ENCODE measurements around the gene CCDC141. TPM values are rescaled to one million over a fixed set of nuclear protein-coding genes. Genes with fewer than 3 reads are reported as not detected.

CCDC141 gene
- total RNA-seq, 1 experiment from 2014 or later, result 0.30 TPM

DNA sequence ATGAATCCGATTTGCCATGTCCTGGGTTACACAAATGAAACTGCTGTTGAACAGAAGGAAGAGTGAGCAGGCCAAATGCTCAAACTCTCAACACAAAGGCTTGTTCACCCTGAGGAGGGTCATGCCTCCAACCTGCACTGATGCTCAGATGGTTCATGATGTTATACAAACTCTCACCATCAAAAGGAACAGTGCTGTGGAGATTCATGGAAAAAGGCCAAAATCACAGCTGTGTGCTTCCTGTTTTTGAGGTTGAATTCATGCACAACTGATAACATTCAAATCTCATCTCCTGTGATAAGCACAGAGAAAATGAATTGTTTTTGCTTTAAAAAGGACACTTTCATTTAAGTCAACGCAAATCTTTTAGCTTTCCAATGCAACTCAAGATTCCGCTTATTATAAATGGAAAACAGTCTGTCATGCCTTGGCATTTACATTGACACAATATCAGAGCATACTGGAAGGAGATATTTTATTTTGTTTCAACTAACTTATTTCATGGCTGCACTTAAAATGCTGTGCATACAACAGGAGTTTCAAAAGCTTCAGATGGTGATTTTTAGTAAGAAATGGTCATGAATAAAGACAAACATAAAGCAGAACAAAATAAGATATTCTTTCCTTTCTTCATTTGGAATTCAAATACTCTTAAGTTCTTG, 220.5 kb downstream of the CCDC141 start:
- intact Hi-C loops (cut with micrococcal nuclease), result no loop called here
- no peak overlapping the region for H3K27ac ChIP-seq (ENCODE audit: low read depth, low read length)
- H3K4me3 ChIP-seq (replicated peaks in 1 of 2; ENCODE audit: low read depth in 1 of 2, low read length in 2 of 2), result no peak overlapping the region
- no peaks in the 10 kb centered on the region for H3K9me3 ChIP-seq (ENCODE audit: control insufficient read depth in 1 of 2, insufficient read depth in 1 of 2, low read depth in 1 of 2, low read length in 2 of 2)
- ATAC-seq, result no peak
- no peak overlapping the region for H3K4me2 ChIP-seq (ENCODE audit: low read length)
- no TSS peak for BruUV-seq (replicated peaks)
- no peak overlapping the region for H2AFZ ChIP-seq (ENCODE audit: low read depth, low read length, poor library complexity, severe bottlenecking)
- H3K79me2 ChIP-seq (ENCODE audit: insufficient read depth, low read length), result no peaks in the 10 kb centered on the region
- no peak overlapping the region for H3K9ac ChIP-seq (ENCODE audit: low read length)
- CTCF ChIA-PET, result no interaction called here
- H3K9me2 ChIP-seq (ENCODE audit: insufficient read depth), result no peaks in the 10 kb centered on the region
- DNase-seq (ENCODE audit: low read depth, low spot score), result no peak
- no peaks in the 10 kb centered on the region for H3K4me1 ChIP-seq (ENCODE audit: control insufficient read depth in 1 of 2, insufficient read depth in 2 of 2, low read length in 2 of 2)
- H3K27me3 ChIP-seq (ENCODE audit: insufficient read depth, low read length), result no peaks in the 10 kb centered on the region
- TF ChIP-seq EZH2 (IDR thresholded peaks at IDR 0.05) (no peak), FOSL1 (IDR thresholded peaks at IDR 0.05; ENCODE audit: low read depth) (no peak), ZFX (IDR thresholded peaks at IDR 0.05) (no peak)
- RAD21 ChIA-PET (ENCODE audit: low non-redundant PET in 1 of 2, low total read pairs in 2 of 2, uncharacterized antibody in 2 of 2, unreplicated experiment in 2 of 2), result no interaction called here
- POLR2A ChIA-PET, result no interaction called here
- no peaks in the 10 kb centered on the region for H4K20me1 ChIP-seq (ENCODE audit: insufficient read depth)
- no peaks in the 10 kb centered on the region for H3K36me3 ChIP-seq (ENCODE audit: control insufficient read depth in 1 of 2, insufficient read depth in 2 of 2, low read length in 2 of 2)

DNA sequence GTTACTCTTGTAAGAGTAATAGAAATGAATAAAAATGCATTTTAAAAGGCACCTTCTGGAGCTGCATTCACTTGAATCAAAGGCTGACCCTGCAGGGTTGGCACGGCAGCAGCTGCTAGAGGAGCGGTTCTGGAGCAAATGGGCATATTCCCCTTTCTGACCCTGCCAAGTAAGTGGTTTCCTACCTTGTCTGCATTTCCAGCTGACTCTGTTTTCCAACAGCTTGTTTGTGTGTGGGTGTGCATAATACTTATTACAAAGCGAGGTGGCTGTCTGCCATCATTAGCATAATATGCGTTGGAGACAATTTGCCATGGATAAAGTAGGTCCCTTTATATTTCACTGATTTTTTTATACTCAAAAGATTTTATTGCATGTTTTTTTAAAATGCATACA, 221.5 kb downstream of the CCDC141 start:
- no peaks in the 10 kb centered on the region for H3K36me3 ChIP-seq (ENCODE audit: control insufficient read depth in 1 of 2, insufficient read depth in 2 of 2, low read length in 2 of 2)
- no TSS peak for BruUV-seq (replicated peaks)
- no peak overlapping the region for H3K27ac ChIP-seq (ENCODE audit: low read depth, low read length)
- no peaks in the 10 kb centered on the region for H3K27me3 ChIP-seq (ENCODE audit: insufficient read depth, low read length)
- H3K4me1 ChIP-seq (ENCODE audit: control insufficient read depth in 1 of 2, insufficient read depth in 2 of 2, low read length in 2 of 2), result no peaks in the 10 kb centered on the region
- H3K9me3 ChIP-seq (ENCODE audit: control insufficient read depth in 1 of 2, insufficient read depth in 1 of 2, low read depth in 1 of 2, low read length in 2 of 2), result no peaks in the 10 kb centered on the region
- no peak overlapping the region for H3K4me3 ChIP-seq (replicated peaks in 1 of 2; ENCODE audit: low read depth in 1 of 2, low read length in 2 of 2)
- ATAC-seq (no peak), DNase-seq (ENCODE audit: low read depth, low spot score) (no peak)
- no peak overlapping the region for H2AFZ ChIP-seq (ENCODE audit: low read depth, low read length, poor library complexity, severe bottlenecking)
- intact Hi-C loops (cut with micrococcal nuclease), result no loop called here
- H3K79me2 ChIP-seq (ENCODE audit: insufficient read depth, low read length), result no peaks in the 10 kb centered on the region
- no peak overlapping the region for H3K9ac ChIP-seq (ENCODE audit: low read length)
- ChIA-PET RAD21 (ENCODE audit: low non-redundant PET in 1 of 2, low total read pairs in 2 of 2, uncharacterized antibody in 2 of 2, unreplicated experiment in 2 of 2) (no interaction called here), POLR2A (no interaction called here), CTCF (no interaction called here)
- H3K9me2 ChIP-seq (ENCODE audit: insufficient read depth), result no peaks in the 10 kb centered on the region
- H4K20me1 ChIP-seq (ENCODE audit: insufficient read depth), result no peaks in the 10 kb centered on the region
- no peak overlapping the region for H3K4me2 ChIP-seq (ENCODE audit: low read length)
- no peak for TF ChIP-seq EGR1 (IDR thresholded peaks at IDR 0.05; ENCODE audit: low read depth)
- TF ChIP-seq, protein P1, sequence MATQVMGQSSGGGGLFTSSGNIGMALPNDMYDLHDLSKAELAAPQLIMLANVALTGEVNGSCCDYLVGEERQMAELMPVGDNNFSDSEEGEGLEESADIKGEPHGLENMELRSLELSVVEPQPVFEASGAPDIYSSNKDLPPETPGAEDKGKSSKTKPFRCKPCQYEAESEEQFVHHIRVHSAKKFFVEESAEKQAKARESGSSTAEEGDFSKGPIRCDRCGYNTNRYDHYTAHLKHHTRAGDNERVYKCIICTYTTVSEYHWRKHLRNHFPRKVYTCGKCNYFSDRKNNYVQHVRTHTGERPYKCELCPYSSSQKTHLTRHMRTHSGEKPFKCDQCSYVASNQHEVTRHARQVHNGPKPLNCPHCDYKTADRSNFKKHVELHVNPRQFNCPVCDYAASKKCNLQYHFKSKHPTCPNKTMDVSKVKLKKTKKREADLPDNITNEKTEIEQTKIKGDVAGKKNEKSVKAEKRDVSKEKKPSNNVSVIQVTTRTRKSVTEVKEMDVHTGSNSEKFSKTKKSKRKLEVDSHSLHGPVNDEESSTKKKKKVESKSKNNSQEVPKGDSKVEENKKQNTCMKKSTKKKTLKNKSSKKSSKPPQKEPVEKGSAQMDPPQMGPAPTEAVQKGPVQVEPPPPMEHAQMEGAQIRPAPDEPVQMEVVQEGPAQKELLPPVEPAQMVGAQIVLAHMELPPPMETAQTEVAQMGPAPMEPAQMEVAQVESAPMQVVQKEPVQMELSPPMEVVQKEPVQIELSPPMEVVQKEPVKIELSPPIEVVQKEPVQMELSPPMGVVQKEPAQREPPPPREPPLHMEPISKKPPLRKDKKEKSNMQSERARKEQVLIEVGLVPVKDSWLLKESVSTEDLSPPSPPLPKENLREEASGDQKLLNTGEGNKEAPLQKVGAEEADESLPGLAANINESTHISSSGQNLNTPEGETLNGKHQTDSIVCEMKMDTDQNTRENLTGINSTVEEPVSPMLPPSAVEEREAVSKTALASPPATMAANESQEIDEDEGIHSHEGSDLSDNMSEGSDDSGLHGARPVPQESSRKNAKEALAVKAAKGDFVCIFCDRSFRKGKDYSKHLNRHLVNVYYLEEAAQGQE (IDR thresholded peaks at IDR 0.05; ENCODE audit: low read depth), result no peak
- no peak for TF ChIP-seq FOSL1 (IDR thresholded peaks at IDR 0.05; ENCODE audit: low read depth)
- TF ChIP-seq, protein P2, sequence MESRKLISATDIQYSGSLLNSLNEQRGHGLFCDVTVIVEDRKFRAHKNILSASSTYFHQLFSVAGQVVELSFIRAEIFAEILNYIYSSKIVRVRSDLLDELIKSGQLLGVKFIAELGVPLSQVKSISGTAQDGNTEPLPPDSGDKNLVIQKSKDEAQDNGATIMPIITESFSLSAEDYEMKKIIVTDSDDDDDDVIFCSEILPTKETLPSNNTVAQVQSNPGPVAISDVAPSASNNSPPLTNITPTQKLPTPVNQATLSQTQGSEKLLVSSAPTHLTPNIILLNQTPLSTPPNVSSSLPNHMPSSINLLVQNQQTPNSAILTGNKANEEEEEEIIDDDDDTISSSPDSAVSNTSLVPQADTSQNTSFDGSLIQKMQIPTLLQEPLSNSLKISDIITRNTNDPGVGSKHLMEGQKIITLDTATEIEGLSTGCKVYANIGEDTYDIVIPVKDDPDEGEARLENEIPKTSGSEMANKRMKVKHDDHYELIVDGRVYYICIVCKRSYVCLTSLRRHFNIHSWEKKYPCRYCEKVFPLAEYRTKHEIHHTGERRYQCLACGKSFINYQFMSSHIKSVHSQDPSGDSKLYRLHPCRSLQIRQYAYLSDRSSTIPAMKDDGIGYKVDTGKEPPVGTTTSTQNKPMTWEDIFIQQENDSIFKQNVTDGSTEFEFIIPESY (IDR thresholded peaks at IDR 0.05; ENCODE audit: extremely low read depth, insufficient replicate concordance, low read length), result no peak
- no peak for TF ChIP-seq SIN3A (IDR thresholded peaks at IDR 0.05; ENCODE audit: low read depth)
- TF ChIP-seq ZNF274 (IDR thresholded peaks at IDR 0.05; ENCODE audit: low read depth, low read length), result no peak
- TF ChIP-seq YY1 (IDR thresholded peaks at IDR 0.05; ENCODE audit: extremely low read depth, insufficient replicate concordance, low read depth, low read length), result no peak
- TF ChIP-seq EZH2phosphoT487 (IDR thresholded peaks at IDR 0.05; ENCODE audit: borderline replicate concordance), result no peak
- TF ChIP-seq ELF1 (IDR thresholded peaks at IDR 0.05; ENCODE audit: borderline replicate concordance, low read depth), result no peak
- no peak for TF ChIP-seq POLR2AphosphoS5 (IDR thresholded peaks at IDR 0.05; ENCODE audit: low read depth, low read length)
- TF ChIP-seq RAD21 (IDR thresholded peaks at IDR 0.05; ENCODE audit: low read depth), result no peak
- TF ChIP-seq JUND (IDR thresholded peaks at IDR 0.05), result no peak
- no peak for TF ChIP-seq ZFX (IDR thresholded peaks at IDR 0.05)
- TF ChIP-seq, protein P3, sequence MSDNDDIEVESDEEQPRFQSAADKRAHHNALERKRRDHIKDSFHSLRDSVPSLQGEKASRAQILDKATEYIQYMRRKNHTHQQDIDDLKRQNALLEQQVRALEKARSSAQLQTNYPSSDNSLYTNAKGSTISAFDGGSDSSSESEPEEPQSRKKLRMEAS (IDR thresholded peaks at IDR 0.05), result no peak
- TF ChIP-seq TCF7L2 (IDR thresholded peaks at IDR 0.05; ENCODE audit: borderline replicate concordance, extremely low read depth, insufficient read depth, insufficient read length), result no peak

All from HCT116 (cell line).